GM12878 (cell line): Measurements from ENCODE around the gene SNX33.

Experiments
- FOS ChIP-seq: IDR thresholded peaks from 3 replicates; pipeline ENCODE4 v1.6.1; 2011; ENCODE audit warnings: borderline replicate concordance; ENCODE audit not compliant: insufficient read length; ENCODE audit errors: extremely low read depth
- RCOR1 ChIP-seq: conservative IDR thresholded peaks from 2 replicates; pipeline ENCODE4 v1.6.1; 2012; ENCODE audit warnings: low read depth, low read length, improper control_type of control experiment
- SKIL ChIP-seq: fragments of 450-650 bp; IDR thresholded peaks from 2 replicates; pipeline ENCODE4 v1.6.1; 2017; ENCODE audit warnings: mild to moderate bottlenecking, low read depth, inconsistent platforms; ENCODE audit not compliant: poor library complexity, severe bottlenecking
- TAF1 ChIP-seq: IDR thresholded peaks from 2 replicates; pipeline ENCODE4 v1.6.1; 2011; ENCODE audit warnings: mild to moderate bottlenecking, low read depth, low read length, borderline replicate concordance
- TF ChIP-seq, protein P1 (sequence below), 3 experiments: IDR thresholded peaks in 2 of 3; conservative IDR thresholded peaks in 1 of 3; 2 replicates each; pipeline ENCODE4 v1.5.1; 2011; ENCODE audit warnings: low read depth in 3 of 3, low read length in 3 of 3, mild to moderate bottlenecking in 3 of 3, control low read depth in 2 of 3, moderate library complexity in 2 of 3, inconsistent platforms in 1 of 3, mixed read lengths in 1 of 3; ENCODE audit not compliant: control insufficient read depth in 2 of 3, insufficient read depth in 1 of 3; ENCODE audit errors: extremely low read depth in 1 of 3

DNA sequence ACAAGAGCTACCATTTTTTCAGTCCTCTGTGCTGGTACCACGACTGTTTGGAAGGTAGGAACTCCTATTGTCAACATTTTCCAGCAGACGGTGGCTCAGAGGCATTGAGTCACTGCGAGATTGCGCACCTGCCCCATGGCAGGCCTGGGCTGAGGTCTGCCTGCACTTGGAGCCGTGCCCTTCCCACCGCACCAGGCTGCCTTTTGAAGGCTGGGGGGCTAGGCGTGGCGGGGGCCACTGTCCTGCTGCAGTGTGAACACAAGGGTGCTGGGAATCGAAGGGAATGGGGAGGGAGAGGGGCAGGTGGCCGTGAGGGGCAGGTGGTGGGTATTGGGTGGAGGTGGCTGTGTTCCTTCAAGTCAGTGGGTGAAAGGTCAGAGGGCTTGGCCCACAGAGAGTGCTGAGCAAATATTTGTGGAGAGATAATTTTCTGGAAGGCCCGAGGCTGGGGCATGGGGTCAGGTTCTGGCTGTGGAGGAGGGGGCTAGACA, 16.3 kb downstream of the SNX33 start:
- no peak for TF ChIP-seq RCOR1
- TF ChIP-seq, protein P1, sequence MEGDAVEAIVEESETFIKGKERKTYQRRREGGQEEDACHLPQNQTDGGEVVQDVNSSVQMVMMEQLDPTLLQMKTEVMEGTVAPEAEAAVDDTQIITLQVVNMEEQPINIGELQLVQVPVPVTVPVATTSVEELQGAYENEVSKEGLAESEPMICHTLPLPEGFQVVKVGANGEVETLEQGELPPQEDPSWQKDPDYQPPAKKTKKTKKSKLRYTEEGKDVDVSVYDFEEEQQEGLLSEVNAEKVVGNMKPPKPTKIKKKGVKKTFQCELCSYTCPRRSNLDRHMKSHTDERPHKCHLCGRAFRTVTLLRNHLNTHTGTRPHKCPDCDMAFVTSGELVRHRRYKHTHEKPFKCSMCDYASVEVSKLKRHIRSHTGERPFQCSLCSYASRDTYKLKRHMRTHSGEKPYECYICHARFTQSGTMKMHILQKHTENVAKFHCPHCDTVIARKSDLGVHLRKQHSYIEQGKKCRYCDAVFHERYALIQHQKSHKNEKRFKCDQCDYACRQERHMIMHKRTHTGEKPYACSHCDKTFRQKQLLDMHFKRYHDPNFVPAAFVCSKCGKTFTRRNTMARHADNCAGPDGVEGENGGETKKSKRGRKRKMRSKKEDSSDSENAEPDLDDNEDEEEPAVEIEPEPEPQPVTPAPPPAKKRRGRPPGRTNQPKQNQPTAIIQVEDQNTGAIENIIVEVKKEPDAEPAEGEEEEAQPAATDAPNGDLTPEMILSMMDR (IDR thresholded peaks at IDR 0.05 in 2 of 3, conservative IDR thresholded peaks at IDR 0.05 in 1 of 3; ENCODE audit: control insufficient read depth in 2 of 3, extremely low read depth in 1 of 3, insufficient read depth in 1 of 3, low read depth in 3 of 3, low read length in 3 of 3), result no peak
- no peak for TF ChIP-seq TAF1
- TF ChIP-seq SKIL, result no peak
- TF ChIP-seq FOS, result no peak
